H9 (cell line): Measurements from ENCODE around the gene ADGB. TPM values are rescaled to one million over a fixed set of nuclear protein-coding genes. Genes with fewer than 3 reads are reported as not detected.

Experiments
- DNase-seq: peaks from one replicate; pipeline ENCODE4 v3.0.0-alpha.2; 2017
- H2AFZ ChIP-seq: one replicate; pipeline ENCODE4 v1.6.1; 2013; ENCODE audit warnings: mild to moderate bottlenecking, low read length, control low read depth, moderate library complexity
- H2AK5ac ChIP-seq: 2 replicates; pipeline ENCODE4 v1.6.1; 2013; ENCODE audit warnings: low read length, control low read depth, mixed read lengths; ENCODE audit not compliant: insufficient read length
- H2BK120ac ChIP-seq: one replicate; pipeline ENCODE4 v1.6.1; 2013; ENCODE audit warnings: low read depth, mild to moderate bottlenecking, low read length, control low read depth, inconsistent platforms; ENCODE audit not compliant: poor library complexity, severe bottlenecking
- H2BK12ac ChIP-seq: 2 replicates; pipeline ENCODE4 v1.6.1; 2013; ENCODE audit warnings: low read length, control low read depth, mixed read lengths, low read depth; ENCODE audit not compliant: insufficient read length
- H2BK15ac ChIP-seq: 2 replicates; pipeline ENCODE4 v1.6.1; 2013; ENCODE audit warnings: low read depth, low read length, control low read depth
- H2BK20ac ChIP-seq: one replicate; pipeline ENCODE4 v1.6.1; 2013; ENCODE audit warnings: low read depth, mild to moderate bottlenecking, low read length, control low read depth, inconsistent platforms; ENCODE audit not compliant: poor library complexity, severe bottlenecking
- H2BK5ac ChIP-seq: 2 replicates; pipeline ENCODE4 v1.6.1; 2013; ENCODE audit warnings: low read length, control low read depth, mixed read lengths; ENCODE audit not compliant: insufficient read length
- H3K14ac ChIP-seq: 2 replicates; pipeline ENCODE4 v1.6.1; 2013; ENCODE audit warnings: low read length, control low read depth; ENCODE audit not compliant: insufficient read depth
- H3K18ac ChIP-seq: 2 replicates; pipeline ENCODE4 v1.6.1; 2013; ENCODE audit warnings: low read depth, mild to moderate bottlenecking, mixed read lengths, low read length, control low read depth; ENCODE audit not compliant: insufficient read length
- H3K23ac ChIP-seq: 2 replicates; pipeline ENCODE4 v1.6.1; 2013; ENCODE audit warnings: low read length, control low read depth, mixed read lengths, low read depth; ENCODE audit not compliant: insufficient read length
- H3K23me2 ChIP-seq: 2 replicates; pipeline ENCODE4 v1.6.1; 2013; ENCODE audit warnings: low read depth, mild to moderate bottlenecking, mixed read lengths, low read length, control low read depth; ENCODE audit not compliant: insufficient read length, poor library complexity, severe bottlenecking
- H3K27ac ChIP-seq: 2 replicates; pipeline ENCODE4 v1.5.1; 2013; ENCODE audit warnings: low read length, control low read depth, mixed read lengths, low read depth; ENCODE audit not compliant: insufficient read length
- H3K27me3 ChIP-seq: 2 replicates; pipeline ENCODE4 v1.6.1; 2013; ENCODE audit warnings: low read length, control low read depth, inconsistent platforms; ENCODE audit not compliant: insufficient read depth
- H3K4ac ChIP-seq: 2 replicates; pipeline ENCODE4 v1.6.1; 2013; ENCODE audit warnings: low read depth, mild to moderate bottlenecking, control low read depth, inconsistent platforms, low read length, moderate library complexity
- H3K4me1 ChIP-seq: 2 replicates; pipeline ENCODE4 v1.6.1; 2013; ENCODE audit warnings: low read length, control low read depth, inconsistent platforms; ENCODE audit not compliant: insufficient read depth
- H3K4me2 ChIP-seq: 2 replicates; pipeline ENCODE4 v1.6.1; 2013; ENCODE audit warnings: low read length, control low read depth, mixed read lengths; ENCODE audit not compliant: insufficient read length, insufficient read depth
- H3K56ac ChIP-seq: 2 replicates; pipeline ENCODE4 v1.6.1; 2013; ENCODE audit warnings: low read depth, mild to moderate bottlenecking, mixed read lengths, low read length, control low read depth; ENCODE audit not compliant: insufficient read length
- H3K79me1 ChIP-seq: 2 replicates; pipeline ENCODE4 v1.6.1; 2013; ENCODE audit warnings: low read depth, mild to moderate bottlenecking, moderate library complexity, low read length, control low read depth, inconsistent platforms; ENCODE audit not compliant: insufficient read depth, poor library complexity, severe bottlenecking
- H3K79me2 ChIP-seq: 2 replicates; pipeline ENCODE4 v1.6.1; 2013; ENCODE audit warnings: low read length, control low read depth, inconsistent platforms; ENCODE audit not compliant: insufficient read depth
- H3K9ac ChIP-seq: 2 replicates; pipeline ENCODE4 v1.6.1; 2013; ENCODE audit warnings: low read length, control low read depth, mixed read lengths; ENCODE audit not compliant: insufficient read length; ENCODE audit errors: extremely low read depth
- H3K9me3 ChIP-seq: one replicate; pipeline ENCODE4 v1.6.1; 2013; ENCODE audit warnings: low read depth, low read length, inconsistent platforms; ENCODE audit not compliant: control insufficient read depth
- H3T11ph ChIP-seq: one replicate; pipeline ENCODE4 v1.6.1; 2013; ENCODE audit warnings: mild to moderate bottlenecking, low read length, control low read depth, inconsistent platforms
- H4K20me1 ChIP-seq: one replicate; pipeline ENCODE4 v1.6.1; 2013; ENCODE audit not compliant: control insufficient read depth, insufficient read length, insufficient read depth
- H4K5ac ChIP-seq: 2 replicates; pipeline ENCODE4 v1.6.1; 2013; ENCODE audit warnings: low read depth, mild to moderate bottlenecking, mixed read lengths, low read length, control low read depth; ENCODE audit not compliant: insufficient read length
- H4K8ac ChIP-seq: replicated peaks from 2 replicates; pipeline ENCODE4 v1.6.1; 2013; ENCODE audit warnings: low read length, control low read depth, mixed read lengths, low read depth; ENCODE audit not compliant: insufficient read length
- H4K91ac ChIP-seq: 2 replicates; pipeline ENCODE4 v1.6.1; 2013; ENCODE audit warnings: low read depth, mild to moderate bottlenecking, moderate library complexity, mixed read lengths, low read length, control low read depth; ENCODE audit not compliant: insufficient read length
- H3K27ac Mint-ChIP-seq, 3 experiments: 2 replicates in 2 of 3; 3 replicates in 1 of 3; pipeline ENCODE4 v1.8.0; 2020 to 2021; ENCODE audit warnings: mixed read lengths in 3 of 3, mild to moderate bottlenecking in 1 of 3, moderate library complexity in 1 of 3
- H3K27me3 Mint-ChIP-seq: 2 replicates; pipeline ENCODE4 v1.8.0; 2021; ENCODE audit warnings: low read depth, mild to moderate bottlenecking, moderate library complexity, mixed read lengths
- H3K36me3 Mint-ChIP-seq, 3 experiments: 2 replicates in 2 of 3; 3 replicates in 1 of 3; pipeline ENCODE4 v1.8.0; 2020 to 2021; ENCODE audit warnings: low read depth in 3 of 3, mixed read lengths in 3 of 3; ENCODE audit not compliant: insufficient read depth in 1 of 3
- H3K4me1 Mint-ChIP-seq, 2 experiments: 2 replicates each; pipeline ENCODE4 v1.8.0; 2020; ENCODE audit warnings: mixed read lengths in 2 of 2
- H3K4me3 Mint-ChIP-seq, 2 experiments: 2 replicates in 1 of 2; 3 replicates in 1 of 2; pipeline ENCODE4 v1.8.0; 2020 to 2021; ENCODE audit warnings: mild to moderate bottlenecking in 2 of 2, mixed read lengths in 2 of 2, moderate library complexity in 1 of 2
- H3K9me3 Mint-ChIP-seq, 2 experiments: 2 replicates in 1 of 2; 3 replicates in 1 of 2; pipeline ENCODE4 v1.8.0; 2020; ENCODE audit warnings: mild to moderate bottlenecking in 2 of 2, mixed read lengths in 2 of 2, moderate library complexity in 1 of 2
- CTCF ChIP-seq: fragments of 200-600 bp; sonication (generic); conservative IDR thresholded peaks from 3 replicates; pipeline ENCODE4 v1.8.0; 2021; ENCODE audit warnings: antibody characterized with exemption, mild to moderate bottlenecking
- WGBS: extraction: QIAGEN DNeasy Blood & Tissue Kit; methylation state at CpG from one replicate; pipeline ENCODE4 v1.1.7; 2013; ENCODE audit warnings: missing lambda C conversion rate, low lambda C conversion rate, mixed read lengths; ENCODE audit not compliant: insufficient read length; ENCODE audit errors: extremely low coverage; 5-methylcytosine and 5-hydroxymethylcytosine counted together
- total RNA-seq: library from RNA; stranded (reverse); gene quantifications from 2 replicates; pipeline ENCODE4 v1.2.1, GENCODE V29; 2021

Gene ADGB
- total RNA-seq, 1 experiment from 2014 or later, result not detected

- Mint-ChIP-seq H3K4me1 (peaks cover 5 to 6% of the 10 kb centered on the region in 2 experiments), H3K27ac (no peak overlapping the region), H3K9me3 (no peaks in the 10 kb centered on the region; a peak in 2 of 5 replicates), H3K27me3 (peaks cover 2% of the 10 kb centered on the region; the same call in 1 of the 2 replicates), H3K4me3 (no peak overlapping the region; a peak in 2 of 5 replicates), H3K36me3 (no peaks in the 10 kb centered on the region)
- Histone ChIP-seq H2BK120ac (no peak overlapping the region), H3K9me3 (no peaks in the 10 kb centered on the region), H3K9ac (no peak overlapping the region), H3K79me1 (no peaks in the 10 kb centered on the region), H4K20me1 (no peaks in the 10 kb centered on the region), H4K91ac (no peak overlapping the region), H3K56ac (no peak overlapping the region), H4K8ac (no peak overlapping the region), H3K4me1 (no peaks in the 10 kb centered on the region), H3K23me2 (peaks cover 5% of the 10 kb centered on the region), H2BK20ac (no peak overlapping the region), H2AFZ (no peak overlapping the region), H2BK12ac (no peak overlapping the region), H2BK15ac (no peak overlapping the region), H3K79me2 (no peaks in the 10 kb centered on the region), H3K14ac (no peak overlapping the region), H3K23ac (no peak overlapping the region), H3K4ac (no peak overlapping the region), H3K18ac (no peak overlapping the region), H3T11ph (no peak overlapping the region), H3K4me2 (no peak overlapping the region), H3K27ac (no peak overlapping the region), H3K27me3 (no peaks in the 10 kb centered on the region), H2AK5ac (no peak overlapping the region), H4K5ac (no peak overlapping the region), H2BK5ac (no peak overlapping the region)
- TF ChIP-seq CTCF, result no peak
- WGBS, result no CpG with 5 or more reads among the region's 7 CpGs
- DNase-seq, result no peak
Observed at GRCh38 chr6:146856296-146856695, 257.5 kb downstream of the ADGB start.
